HG02981 (cell line): Measurements from ENCODE around the gene WWC2.
"Not testable (repeated sequence)": the region's sequence is repeated elsewhere in the genome, so short reads cannot be mapped to it uniquely, and the experiment has no call there.

ENCODE experiments used
- ATAC-seq: cut with Tn5 transposase; IDR thresholded peaks from one replicate; pipeline ENCODE4 v1.9.1; 2021; ENCODE audit warnings: mild to moderate bottlenecking, moderate library complexity; ENCODE audit not compliant: unreplicated experiment

The WWC2 gene

GRCh38 chr4:183171484-183172267 is 72.6 kb downstream of the WWC2 start:
- no peak for ATAC-seq

GRCh38 chr4:183172881-183173280 is 73.8 kb downstream of the WWC2 start:
- no peak for ATAC-seq

GRCh38 chr4:183173580-183174526 is 74.8 kb downstream of the WWC2 start:
- ATAC-seq = no peak

GRCh38 chr4:183175631-183176232 is 76.7 kb downstream of the WWC2 start:
- ATAC-seq = no peak

GRCh38 chr4:183177001-183177400 is 77.9 kb downstream of the WWC2 start:
- no peak for ATAC-seq

GRCh38 chr4:183178201-183178600 is 79.1 kb downstream of the WWC2 start:
- ATAC-seq = no peak

- no peak for ATAC-seq
These were observed 81.0 kb downstream of the WWC2 start for GRCh38 chr4:183180096-183180495.

- no peak for ATAC-seq
These were observed 81.6 kb downstream of the WWC2 start for GRCh38 chr4:183180621-183181020.

GRCh38 chr4:183181081-183181480 is 82.0 kb downstream of the WWC2 start:
- no peak for ATAC-seq

GRCh38 chr4:183182873-183183725 is 84.0 kb downstream of the WWC2 start:
- ATAC-seq = no peak

- no peak for ATAC-seq
These were observed 85.0 kb downstream of the WWC2 start for GRCh38 chr4:183183906-183184535.

- ATAC-seq = peak; percentile 75
These were observed 86.0 kb downstream of the WWC2 start for GRCh38 chr4:183185018-183185417.

- no peak for ATAC-seq
These were observed 86.5 kb downstream of the WWC2 start for GRCh38 chr4:183185559-183185958.

GRCh38 chr4:183186813-183187212 is 87.8 kb downstream of the WWC2 start:
- ATAC-seq = no peak

- ATAC-seq = no peak
These were observed 92.0 kb downstream of the WWC2 start for GRCh38 chr4:183190900-183191527.

- no peak for ATAC-seq
These were observed 92.6 kb downstream of the WWC2 start for GRCh38 chr4:183191630-183192029.

- ATAC-seq = no peak
These were observed 93.5 kb downstream of the WWC2 start for GRCh38 chr4:183192571-183192970.

- not testable (repeated sequence) for ATAC-seq
These were observed 94.8 kb downstream of the WWC2 start for GRCh38 chr4:183193730-183194338.

- ATAC-seq = no peak
These were observed 96.5 kb downstream of the WWC2 start for GRCh38 chr4:183195534-183195933.
